HG03045 (cell line): ENCODE measurements around the gene MARCHF9.

Experiments
- ATAC-seq: cut with Tn5 transposase; IDR thresholded peaks from one replicate; pipeline ENCODE4 v1.9.1; 2021; ENCODE audit warnings: mild to moderate bottlenecking, moderate library complexity; ENCODE audit not compliant: unreplicated experiment

The MARCHF9 gene

GRCh38 chr12:57724003-57724935, 30.6 kb upstream of the MARCHF9 start:
- no peak for ATAC-seq

GRCh38 chr12:57724936-57725740, 29.8 kb upstream of the MARCHF9 start:
- no peak for ATAC-seq

- no peak for ATAC-seq
Measured at GRCh38 chr12:57725851-57726150, 29.1 kb upstream of the MARCHF9 start.

- no peak for ATAC-seq
Measured at GRCh38 chr12:57726151-57726883, 28.6 kb upstream of the MARCHF9 start.

- ATAC-seq: no peak
Measured at GRCh38 chr12:57726884-57727757, 27.8 kb upstream of the MARCHF9 start.

- ATAC-seq: no peak
Measured at GRCh38 chr12:57727758-57728395, 27.0 kb upstream of the MARCHF9 start.

GRCh38 chr12:57729321-57729844, 25.5 kb upstream of the MARCHF9 start:
- no peak for ATAC-seq

- no peak for ATAC-seq
Measured at GRCh38 chr12:57730336-57731067, 24.4 kb upstream of the MARCHF9 start.

GRCh38 chr12:57731411-57732080, 23.4 kb upstream of the MARCHF9 start:
- no peak for ATAC-seq

- no peak for ATAC-seq
Measured at GRCh38 chr12:57732270-57732669, 22.6 kb upstream of the MARCHF9 start.

GRCh38 chr12:57732726-57733593, 21.9 kb upstream of the MARCHF9 start:
- no peak for ATAC-seq

- ATAC-seq: no peak
Measured at GRCh38 chr12:57733928-57734327, 21.0 kb upstream of the MARCHF9 start.

GRCh38 chr12:57734591-57734990, 20.3 kb upstream of the MARCHF9 start:
- ATAC-seq: no peak

- no peak for ATAC-seq
Measured at GRCh38 chr12:57735198-57735855, 19.6 kb upstream of the MARCHF9 start.

GRCh38 chr12:57735952-57736740, 18.8 kb upstream of the MARCHF9 start:
- no peak for ATAC-seq
